Fibroblast of the aortic adventitia (primary cell): ENCODE results near the gene BEAN1. TPM values are rescaled to one million over a fixed set of nuclear protein-coding genes. Genes with fewer than 3 reads are reported as not detected.

Experiments used
- DNase-seq: peaks from one replicate; pipeline ENCODE4 v3.0.0-alpha.2; 2010; ENCODE audit warnings: low read depth
- H3K4me3 ChIP-seq: 2 replicates; pipeline ENCODE4 v1.5.1; 2011; ENCODE audit warnings: low read depth, mild to moderate bottlenecking, control low read depth, low read length, moderate library complexity
- CTCF ChIP-seq: IDR thresholded peaks from 2 replicates; pipeline ENCODE4 v1.5.1; 2011; ENCODE audit warnings: mild to moderate bottlenecking, low read length, control low read depth, inconsistent platforms; ENCODE audit not compliant: insufficient read depth
- total RNA-seq: library from RNA; depleted of rRNA; stranded (reverse); fragments of >200 nt; gene quantifications from 2 replicates; pipeline ENCODE4 v1.2.3, GENCODE V29; 2012; ENCODE audit warnings: low replicate concordance

The BEAN1 gene
- total RNA-seq, 1 donor, result 0.09 TPM

GRCh38 chr16:66440970-66441369 is 13.9 kb downstream of the BEAN1 start:
- DNase-seq, result no peak
- no peak for TF ChIP-seq CTCF
- no peak overlapping the region for H3K4me3 ChIP-seq

- TF ChIP-seq CTCF, result no peak
- no peak overlapping the region for H3K4me3 ChIP-seq
- peak; percentile 73 for DNase-seq
These were observed 14.7 kb downstream of the BEAN1 start for GRCh38 chr16:66441586-66442375.

GRCh38 chr16:66442502-66443268 is 15.6 kb downstream of the BEAN1 start:
- DNase-seq, result no peak
- TF ChIP-seq CTCF, result no peak
- H3K4me3 ChIP-seq, result no peak overlapping the region

- peak; percentile 60 for DNase-seq
- no peak for TF ChIP-seq CTCF
- H3K4me3 ChIP-seq, result no peak overlapping the region
These were observed 16.2 kb downstream of the BEAN1 start for GRCh38 chr16:66443269-66443652.

- no peak overlapping the region for H3K4me3 ChIP-seq
- peak; percentile 8 for TF ChIP-seq CTCF
- DNase-seq, result no peak
These were observed 17.0 kb downstream of the BEAN1 start for GRCh38 chr16:66444049-66444481.

- DNase-seq, result no peak
- no peak overlapping the region for H3K4me3 ChIP-seq
These were observed 19.6 kb downstream of the BEAN1 start for GRCh38 chr16:66446737-66447136.

More at GRCh38 chr16:66446737-66447136, 19.6 kb downstream of the BEAN1 start:
- TF ChIP-seq CTCF, result no peak
